ENCODE results near the gene GAMT. TPM values are rescaled to one million over a fixed set of nuclear protein-coding genes. Genes with fewer than 3 reads are reported as not detected.

GAMT gene
- total and polyA plus RNA-seq, 8 donors: 5.9 to 26.1 (median 23.3) TPM

- intact Hi-C loops (cut with DNase I): no loop called here
- ATAC-seq: no peak
- TF ChIP-seq CTCF (IDR thresholded peaks at IDR 0.05): no peak
- Histone ChIP-seq H3K4me3 (no peak overlapping the region), H3K9me3 (no peaks in the 10 kb centered on the region), H3K27ac (no peak overlapping the region), H3K36me3 (peaks cover 0 to 81% of the 10 kb centered on the region in 2 donors), H3K27me3 (peaks cover 0 to 5% of the 10 kb centered on the region in 2 donors), H3K4me1 (no peaks in the 10 kb centered on the region)
- no peak for DNase-seq
These were observed 8.9 kb downstream of the GAMT start for GRCh38 chr19:1392407-1392806.

DNA sequence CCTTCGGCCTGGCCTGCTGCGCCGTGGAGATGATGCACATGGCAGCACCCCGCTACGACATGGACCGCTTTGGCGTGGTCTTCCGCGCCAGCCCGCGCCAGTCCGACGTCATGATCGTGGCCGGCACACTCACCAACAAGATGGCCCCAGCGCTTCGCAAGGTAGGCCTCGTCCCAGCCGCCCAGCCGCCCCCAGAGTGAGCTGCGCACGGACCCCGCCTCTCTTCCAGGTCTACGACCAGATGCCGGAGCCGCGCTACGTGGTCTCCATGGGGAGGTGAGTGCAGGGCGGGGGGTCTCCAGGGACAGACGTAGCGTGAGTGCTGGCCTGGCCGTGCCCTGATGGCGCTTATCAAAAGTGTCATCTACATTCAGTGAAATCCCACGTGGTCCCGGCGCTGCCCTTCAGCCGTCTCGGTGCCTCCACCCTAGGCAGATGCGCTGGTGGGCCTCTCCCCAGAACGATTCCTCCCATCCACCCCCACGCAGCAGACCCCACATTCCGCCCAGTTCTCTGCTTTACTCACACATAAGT, 10.4 kb downstream of the GAMT start:
- ATAC-seq: no peak
- H3K4me1 ChIP-seq: peaks cover 0 to 1% of the 10 kb centered on the region in 2 donors
- no peaks in the 10 kb centered on the region for H3K27me3 ChIP-seq
- TF ChIP-seq CTCF (IDR thresholded peaks at IDR 0.05): no peak
- no peaks in the 10 kb centered on the region for H3K9me3 ChIP-seq
- DNase-seq: no peak
- H3K27ac ChIP-seq: no peak overlapping the region
- no peak overlapping the region for H3K4me3 ChIP-seq
- H3K36me3 ChIP-seq: peaks cover 0 to 90% of the 10 kb centered on the region in 2 donors
- intact Hi-C loops (cut with DNase I): no loop called here

DNA sequence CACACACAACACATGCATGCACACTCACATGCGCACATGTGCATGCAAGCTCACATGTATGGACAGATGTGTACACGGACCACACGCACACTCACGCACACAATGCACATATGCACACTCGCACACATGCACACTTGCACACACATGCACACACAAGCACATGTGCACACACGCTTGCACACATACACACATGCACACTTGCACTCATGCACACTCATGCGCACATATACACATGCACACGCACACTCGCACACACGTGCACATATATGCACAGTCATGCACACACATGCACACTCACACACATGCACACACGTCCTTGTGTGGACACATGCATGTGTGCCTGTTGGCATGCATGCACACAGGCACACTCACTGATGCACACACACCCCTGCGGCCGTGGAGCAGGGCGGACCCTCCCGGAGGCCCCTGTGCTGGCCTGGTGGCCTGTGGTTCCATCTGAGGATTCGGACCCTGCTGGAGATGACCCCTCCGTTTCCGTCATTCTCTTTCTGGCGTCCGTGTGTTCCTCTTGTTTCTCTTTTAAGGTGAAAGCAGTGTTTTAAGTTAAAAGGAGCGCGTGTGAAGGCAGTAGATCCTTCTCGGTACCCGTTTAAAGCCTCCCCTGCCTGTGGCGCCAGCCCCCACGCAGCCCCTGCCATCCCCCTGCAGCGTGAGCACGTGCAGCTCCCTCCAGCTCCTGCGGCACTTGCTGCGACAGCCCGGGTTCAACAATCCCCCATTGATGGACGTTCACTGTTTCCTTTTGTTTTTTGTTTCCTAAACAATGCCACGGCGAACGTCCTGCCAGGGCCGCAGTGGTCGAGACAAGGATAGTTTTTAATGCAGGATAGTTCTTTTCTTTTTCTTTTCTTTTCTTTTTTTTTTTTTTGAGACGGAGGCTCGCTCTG, 12.1 kb downstream of the GAMT start:
- Histone ChIP-seq H3K4me1 (peaks cover 9 to 18% of the 10 kb centered on the region in 2 donors), H3K9me3 (no peaks in the 10 kb centered on the region), H3K27me3 (no peaks in the 10 kb centered on the region), H3K27ac (no peak overlapping the region), H3K4me3 (no peak overlapping the region), H3K36me3 (peaks cover 0 to 79% of the 10 kb centered on the region in 2 donors)
- intact Hi-C loops (cut with DNase I): no loop called here
- DNase-seq (no peak), ATAC-seq (no peak)
- TF ChIP-seq CTCF (IDR thresholded peaks at IDR 0.05): no peak

DNA sequence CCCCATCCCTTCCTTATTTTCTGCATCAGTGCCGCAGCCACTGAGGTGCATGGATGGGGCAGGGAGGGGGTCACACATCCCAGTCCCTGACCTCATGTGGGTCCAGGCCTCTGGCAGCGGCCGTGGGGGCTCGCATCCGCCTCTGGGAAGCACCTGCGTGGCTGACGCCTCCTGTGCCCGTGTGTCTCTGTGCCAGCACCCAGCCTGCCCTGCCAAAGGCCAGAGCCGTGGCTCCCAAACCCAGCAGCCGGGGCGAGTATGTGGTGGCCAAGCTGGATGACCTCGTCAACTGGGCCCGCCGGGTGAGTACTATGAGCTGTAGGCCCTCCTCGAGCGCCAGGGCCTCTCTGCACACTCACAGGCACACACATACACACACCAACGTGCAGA, 12.7 kb downstream of the GAMT start:
- no peak overlapping the region for H3K27ac ChIP-seq
- DNase-seq: no peak
- no peak for ATAC-seq
- no peaks in the 10 kb centered on the region for H3K27me3 ChIP-seq
- TF ChIP-seq CTCF (IDR thresholded peaks at IDR 0.05): no peak
- intact Hi-C loops (cut with DNase I): no loop called here
- no peak overlapping the region for H3K4me3 ChIP-seq
- H3K9me3 ChIP-seq: no peaks in the 10 kb centered on the region
- peaks cover 9 to 22% of the 10 kb centered on the region in 2 donors for H3K4me1 ChIP-seq
- peaks cover 0 to 72% of the 10 kb centered on the region in 2 donors for H3K36me3 ChIP-seq
